ENCODE results near the gene SUDS3.

Gene SUDS3

GRCh38 chr12:118447181-118447580 is 70.8 kb downstream of the SUDS3 start:
- no peak for DNase-seq (ENCODE audit: low spot score)

- no peak for DNase-seq (ENCODE audit: low spot score)
Observed at GRCh38 chr12:118448341-118448740, 72.0 kb downstream of the SUDS3 start.

- DNase-seq (ENCODE audit: low spot score): no peak
Observed at GRCh38 chr12:118455327-118455726, 79.0 kb downstream of the SUDS3 start.

GRCh38 chr12:118456741-118457140 is 80.4 kb downstream of the SUDS3 start:
- DNase-seq (ENCODE audit: low spot score): no peak

GRCh38 chr12:118459110-118459509 is 82.8 kb downstream of the SUDS3 start:
- DNase-seq (ENCODE audit: low spot score): no peak

- no peak for DNase-seq (ENCODE audit: low spot score)
Observed at GRCh38 chr12:118463677-118464076, 87.3 kb downstream of the SUDS3 start.

GRCh38 chr12:118465706-118466105 is 89.4 kb downstream of the SUDS3 start:
- no peak for DNase-seq (ENCODE audit: low spot score)
